Lower leg skin (tissue), 3 donors: Measurements from ENCODE around the gene ACYP2.
"Not testable (repeated sequence)": the region's sequence is repeated elsewhere in the genome, so short reads cannot be mapped to it uniquely, and the experiment has no call there.

Experiments used
- CTCF ChIP-seq, 3 donors: fragments of 450-650 bp; IDR thresholded peaks; one replicate each; pipeline ENCODE4 v1.5.1; 2016; ENCODE audit warnings: antibody characterized with exemption in 3 of 3, mild to moderate bottlenecking in 3 of 3, moderate library complexity in 2 of 3
- POLR2A ChIP-seq, 2 donors: fragments of 450-650 bp; IDR thresholded peaks; one replicate each; pipeline ENCODE4 v1.6.1; 2016 to 2017; ENCODE audit warnings: antibody characterized with exemption in 2 of 2, mild to moderate bottlenecking in 1 of 2, moderate library complexity in 1 of 2

- TF ChIP-seq CTCF, POLR2A (IDR thresholded peaks at IDR 0.05): not testable (repeated sequence)
Measured at GRCh38 chr2:54095406-54095805, 20.0 kb upstream of the ACYP2 start.
